Measurements from ENCODE around the gene PDE4B. TPM values are rescaled to one million over a fixed set of nuclear protein-coding genes. Genes with fewer than 3 reads are reported as not detected.

The PDE4B gene
- total RNA-seq, 4 donors from 2014 or later: 5.5 to 13.6 (median 9.3) TPM

GRCh38 chr1:66374561-66375111, 581.9 kb downstream of the PDE4B start:
- no peak for DNase-seq (ENCODE audit: low spot score in 2 of 2)
- TF ChIP-seq CTCF (IDR thresholded peaks at IDR 0.05): no peak
- TF ChIP-seq POLR2A (IDR thresholded peaks at IDR 0.05): no peak
- no peak overlapping the region for H3K4me3 ChIP-seq (ENCODE audit: low read depth, poor library complexity, severe bottlenecking)
- 21 to 31% methylated on average over 2 of the region's 2 CpGs for WGBS, 2 donors
- intact Hi-C loops (cut with DNase I; ENCODE audit: low total_unique reads): no loop called here

- intact Hi-C loops (cut with DNase I; ENCODE audit: low total_unique reads): no loop called here
- H3K4me3 ChIP-seq (ENCODE audit: low read depth, poor library complexity, severe bottlenecking): no peak overlapping the region
- TF ChIP-seq POLR2A (IDR thresholded peaks at IDR 0.05) (no peak), CTCF (IDR thresholded peaks at IDR 0.05) (no peak)
- 50 to 55% methylated on average over 2 of the region's 2 CpGs for WGBS, 2 donors
- no peak for DNase-seq (ENCODE audit: low spot score in 2 of 2)
These were observed 582.4 kb downstream of the PDE4B start for GRCh38 chr1:66375125-66375524.

- no peak for DNase-seq (ENCODE audit: low spot score in 2 of 2)
- intact Hi-C loops (cut with DNase I; ENCODE audit: low total_unique reads): no loop called here
- WGBS, 2 donors: 51 to 67% methylated on average over 3 of the region's 3 CpGs
- TF ChIP-seq POLR2A (IDR thresholded peaks at IDR 0.05) (no peak), CTCF (IDR thresholded peaks at IDR 0.05) (no peak)
- H3K4me3 ChIP-seq (ENCODE audit: low read depth, poor library complexity, severe bottlenecking): no peak overlapping the region
These were observed 587.9 kb downstream of the PDE4B start for GRCh38 chr1:66380452-66381212.

GRCh38 chr1:66381621-66382275, 589.1 kb downstream of the PDE4B start:
- intact Hi-C loops (cut with DNase I; ENCODE audit: low total_unique reads): no loop called here
- H3K4me3 ChIP-seq (ENCODE audit: low read depth, poor library complexity, severe bottlenecking): no peak overlapping the region
- TF ChIP-seq CTCF (IDR thresholded peaks at IDR 0.05): no peak
- no peak for TF ChIP-seq POLR2A (IDR thresholded peaks at IDR 0.05)
- DNase-seq (ENCODE audit: low spot score in 2 of 2): no peak
- 84 to 87% methylated on average over 8 to 9 of the region's 9 CpGs for WGBS, 2 donors

GRCh38 chr1:66383168-66383567, 590.5 kb downstream of the PDE4B start:
- H3K4me3 ChIP-seq (ENCODE audit: low read depth, poor library complexity, severe bottlenecking): no peak overlapping the region
- TF ChIP-seq POLR2A (IDR thresholded peaks at IDR 0.05): no peak
- no peak for TF ChIP-seq CTCF (IDR thresholded peaks at IDR 0.05)
- no peak for DNase-seq (ENCODE audit: low spot score in 2 of 2)
- intact Hi-C loops (cut with DNase I; ENCODE audit: low total_unique reads): no loop called here
- WGBS, 2 donors: 88 to 93% methylated on average over 5 of the region's 5 CpGs

All from lower leg skin (tissue), 4 donors.